ENCODE measurements around the gene CGB3.

Gene CGB3

DNA sequence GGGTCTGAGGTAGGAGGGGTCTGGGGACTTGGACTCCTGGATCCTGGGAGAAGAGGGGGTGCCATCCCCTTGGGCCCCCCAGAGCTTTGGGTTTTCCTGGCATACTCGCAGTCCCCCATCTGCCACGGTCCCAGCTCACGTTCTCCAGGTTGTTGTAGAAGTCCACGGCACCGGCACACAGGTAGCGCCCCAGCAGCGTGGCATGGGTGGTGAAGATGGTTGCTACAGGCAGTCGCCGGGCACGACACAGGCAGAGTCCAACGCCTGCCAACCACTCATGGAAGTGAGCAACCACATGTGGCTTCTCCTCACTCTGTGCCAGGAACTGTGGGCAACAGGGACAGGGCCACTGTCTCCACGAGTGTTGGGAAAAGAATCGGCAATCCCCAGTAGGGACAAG is 38.4 kb downstream of the CGB3 start:
- DNase-seq: no peak

DNA sequence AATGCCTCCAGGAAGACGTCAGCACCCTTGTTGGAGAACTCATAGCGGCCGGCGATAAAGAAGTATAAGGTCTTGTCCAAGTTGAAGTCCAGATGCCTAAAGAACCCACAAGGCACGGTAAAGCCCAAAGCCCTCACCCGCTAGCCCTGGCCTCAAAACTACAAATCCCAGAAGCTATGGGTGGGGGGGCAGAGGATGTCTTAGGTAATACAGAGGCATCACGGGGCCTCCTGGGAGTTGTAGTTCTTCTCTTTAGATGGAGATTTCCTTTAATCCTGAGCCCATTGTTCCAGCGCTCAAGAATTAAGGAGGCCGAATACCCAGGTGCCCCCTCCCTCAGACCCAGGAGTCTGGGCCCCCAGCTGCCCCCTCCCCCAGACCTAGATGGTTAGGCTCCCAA is 41.9 kb downstream of the CGB3 start:
- DNase-seq: no peak

DNA sequence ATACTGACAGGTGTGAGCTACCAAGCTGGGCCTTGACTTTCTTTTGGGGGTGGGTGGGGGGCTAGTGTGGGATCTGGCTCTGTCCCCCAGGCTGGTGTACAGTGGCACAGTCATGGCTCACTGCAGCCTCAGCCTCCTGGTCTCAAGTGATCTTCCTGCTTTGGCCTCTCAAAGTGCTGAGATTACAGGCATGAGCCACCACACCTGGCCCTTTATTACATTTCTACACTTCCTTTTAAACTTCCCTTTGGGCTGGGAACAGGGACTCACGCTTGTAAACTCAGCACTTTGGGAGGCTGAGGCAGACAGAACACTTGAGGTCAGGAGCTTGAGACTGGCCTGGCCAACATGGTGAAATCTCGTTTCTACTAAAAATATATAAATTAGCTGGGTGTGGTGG is 47.1 kb downstream of the CGB3 start:
- DNase-seq: no peak

DNA sequence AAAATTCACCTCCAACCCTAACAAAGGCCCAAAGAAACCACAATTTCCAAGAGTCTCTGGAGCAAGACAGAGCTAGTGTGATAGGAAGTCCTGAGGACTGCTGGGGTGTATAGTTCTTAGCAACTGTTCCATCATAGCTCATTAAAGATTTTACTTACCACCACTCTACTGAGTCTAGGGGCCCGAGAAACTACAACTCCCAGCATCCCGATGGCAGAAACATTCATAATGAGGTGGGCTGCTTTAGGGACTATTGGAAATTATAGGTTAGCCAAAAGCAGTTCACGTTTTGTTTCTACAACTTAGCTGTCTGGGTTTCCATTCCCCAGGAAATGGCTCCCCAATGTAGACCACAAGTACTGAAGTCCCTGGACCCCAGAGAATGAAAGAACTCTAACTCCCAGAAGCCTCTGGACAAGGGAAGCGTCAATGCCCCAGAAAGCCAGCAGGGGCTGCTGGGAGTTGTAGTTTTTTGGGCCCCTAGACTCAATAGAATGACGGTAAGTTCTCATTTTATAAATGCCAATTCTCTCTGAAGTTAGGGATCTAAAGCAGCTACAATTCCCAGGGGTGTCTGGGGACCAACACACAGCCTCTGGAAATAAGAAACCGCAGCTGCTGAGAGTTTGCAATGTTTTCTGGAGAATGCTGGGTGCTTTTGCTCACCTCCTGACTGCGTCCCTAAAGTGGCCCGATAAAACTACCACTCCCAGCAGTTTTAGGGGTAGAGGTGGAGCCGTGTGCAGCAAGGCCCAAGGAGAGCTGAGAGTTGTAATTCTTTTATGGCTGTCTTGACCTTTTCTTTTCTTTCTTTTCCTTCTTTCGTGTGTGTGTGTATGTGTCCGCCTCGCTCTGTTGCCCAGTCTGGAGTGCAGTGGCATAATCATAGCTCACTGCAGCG is 47.9 kb downstream of the CGB3 start:
- DNase-seq: no peak
